ENCODE measurements around the gene HCN4.

The HCN4 gene

GRCh38 chr15:73341886-73342600, 26.7 kb downstream of the HCN4 start:
- no peak for DNase-seq

DNA sequence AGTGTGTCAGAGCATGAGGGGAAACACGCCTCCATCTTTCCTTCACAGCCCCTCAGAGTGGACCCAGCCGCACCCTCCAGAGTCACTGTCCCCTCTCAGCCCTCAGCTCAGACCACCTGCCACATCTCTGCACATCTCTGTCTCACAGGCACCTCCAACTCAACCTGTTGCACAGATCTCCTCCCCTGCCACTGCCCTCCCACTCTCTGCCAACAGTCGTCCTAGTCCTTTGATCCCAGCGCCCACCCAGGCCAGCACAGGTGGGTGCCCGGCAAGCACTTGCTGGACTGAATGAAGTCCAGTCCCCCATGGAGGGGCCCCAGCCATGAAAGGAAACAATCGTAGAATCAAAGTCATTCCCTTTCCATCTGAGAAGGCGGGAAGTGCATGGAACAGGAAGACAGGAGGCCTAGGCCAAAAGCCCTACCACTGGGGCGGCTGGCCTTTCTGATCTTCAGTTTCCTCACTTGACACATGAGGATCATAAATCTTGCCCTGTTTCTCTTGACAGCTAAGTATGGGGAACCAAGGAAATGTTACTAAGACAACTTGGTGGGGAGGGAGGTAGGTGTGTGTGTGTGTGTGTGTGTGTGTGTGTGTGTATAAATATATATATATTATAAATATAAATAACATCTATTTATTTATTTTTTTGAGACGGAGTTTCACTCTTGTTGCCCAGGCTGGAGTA, 28.1 kb downstream of the HCN4 start:
- DNase-seq, result no peak

GRCh38 chr15:73338606-73339374, 30.0 kb downstream of the HCN4 start:
- DNase-seq, result no peak

GRCh38 chr15:73338058-73338457, 30.7 kb downstream of the HCN4 start:
- DNase-seq, result no peak

DNA sequence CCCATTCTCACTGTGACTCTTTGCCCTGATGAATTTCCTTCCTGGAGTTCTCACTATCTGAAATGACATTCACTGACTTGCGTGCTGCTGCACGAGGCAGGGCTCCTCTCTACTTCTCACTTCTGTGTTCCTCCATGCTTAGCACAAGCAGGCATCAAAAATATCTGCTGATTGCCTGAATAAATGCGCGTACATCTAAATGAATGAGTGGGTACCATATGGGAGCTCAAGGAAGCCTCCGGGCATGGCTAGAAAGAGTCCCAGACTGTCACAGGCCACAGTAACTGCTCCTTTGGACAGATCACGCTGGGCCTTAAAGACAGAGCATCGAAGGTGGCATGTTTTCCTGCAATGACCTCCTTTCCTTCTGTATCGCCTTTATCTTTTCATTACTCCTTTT, 31.6 kb downstream of the HCN4 start:
- no peak for DNase-seq

- DNase-seq, result no peak
These were observed 32.0 kb downstream of the HCN4 start for GRCh38 chr15:73336756-73337155.

GRCh38 chr15:73335471-73335870, 33.3 kb downstream of the HCN4 start:
- no peak for DNase-seq

DNA sequence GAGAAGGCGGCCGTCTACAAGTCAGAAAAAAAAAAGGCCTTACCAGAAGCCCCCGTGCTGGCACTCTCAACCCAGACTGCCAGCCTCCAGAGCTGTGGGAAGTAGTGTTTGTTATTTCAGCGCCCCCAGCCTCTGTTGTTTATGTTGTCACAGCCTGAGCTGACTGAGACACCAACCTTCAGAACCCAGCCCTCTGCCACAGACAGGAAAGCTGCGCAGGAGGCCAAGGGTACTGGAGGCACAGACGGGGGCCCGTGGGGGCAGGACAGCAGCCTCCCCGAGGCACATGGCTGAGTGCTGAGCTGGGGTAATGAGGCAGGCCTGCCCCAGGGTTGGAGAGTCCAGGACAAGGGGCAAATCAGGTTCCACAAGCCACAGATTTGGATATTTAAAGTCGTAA, 33.7 kb downstream of the HCN4 start:
- DNase-seq, result no peak

GRCh38 chr15:73334086-73334485, 34.7 kb downstream of the HCN4 start:
- no peak for DNase-seq

DNA sequence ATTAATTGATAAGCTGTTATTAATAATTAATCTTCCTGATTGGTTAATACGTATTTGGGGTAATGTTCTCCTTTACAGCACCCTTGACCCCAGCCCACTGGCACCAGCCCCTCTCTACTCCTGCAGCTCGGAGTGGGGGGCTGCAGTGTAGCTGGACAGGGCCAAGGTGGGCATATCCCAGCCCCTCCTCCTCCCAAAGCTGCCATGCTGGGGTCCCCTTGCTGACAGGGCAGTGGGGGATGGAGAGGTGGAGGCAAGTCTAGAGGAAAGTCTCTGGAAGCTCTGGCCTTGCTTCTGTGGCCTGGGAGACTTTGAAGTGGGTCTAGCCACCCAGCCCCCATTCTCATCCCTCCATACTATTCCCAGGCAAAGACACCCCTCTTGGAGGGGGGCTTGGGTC, 35.8 kb downstream of the HCN4 start:
- DNase-seq, result no peak

GRCh38 chr15:73331991-73332925, 36.5 kb downstream of the HCN4 start:
- no peak for DNase-seq

GRCh38 chr15:73331501-73331900, 37.3 kb downstream of the HCN4 start:
- no peak for DNase-seq

DNA sequence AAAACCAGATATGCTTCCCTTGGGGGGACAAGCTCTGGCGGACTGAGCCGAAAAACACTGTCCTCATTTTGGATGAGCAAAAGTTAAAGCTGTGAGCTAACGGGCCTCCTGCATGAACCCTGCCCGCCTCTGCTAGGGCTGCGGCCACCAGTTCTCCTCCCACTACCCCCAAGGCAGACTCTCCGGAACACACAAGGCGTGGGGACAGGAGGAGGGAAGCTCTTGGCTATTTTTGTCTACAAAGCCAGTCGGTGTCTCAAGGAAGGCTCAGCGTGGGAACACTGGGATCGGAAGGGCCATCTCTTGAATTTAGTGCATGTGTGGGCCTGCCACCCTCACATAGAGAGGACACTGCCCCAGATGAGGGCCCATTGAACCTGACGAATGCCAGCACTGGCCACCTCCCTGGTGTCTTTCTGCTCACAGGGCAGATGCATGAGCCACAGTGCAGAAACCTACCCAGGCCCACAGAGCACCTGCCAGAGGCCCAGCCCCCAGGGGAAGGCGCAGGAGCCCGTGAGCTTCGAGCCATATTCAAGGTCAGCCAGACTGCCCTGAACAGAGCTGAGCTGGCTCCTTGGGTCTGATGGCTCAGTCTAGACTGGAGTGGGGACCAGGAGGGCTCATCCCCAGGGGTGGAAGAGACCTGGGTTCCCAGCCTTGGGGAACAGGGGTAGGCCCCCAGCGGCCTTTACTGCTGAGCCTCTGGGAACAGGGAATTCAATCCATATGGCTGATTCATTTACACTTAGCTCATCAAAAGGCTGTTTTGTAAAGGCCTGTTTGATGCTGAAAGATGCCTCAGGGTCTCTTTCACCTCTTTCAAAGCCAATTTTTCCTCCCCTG, 38.3 kb downstream of the HCN4 start:
- DNase-seq, result no peak

GRCh38 chr15:73329501-73330200, 39.1 kb downstream of the HCN4 start:
- DNase-seq, result no peak

- no peak for DNase-seq
These were observed 39.8 kb downstream of the HCN4 start for GRCh38 chr15:73328981-73329380.

GRCh38 chr15:73328149-73328820, 40.5 kb downstream of the HCN4 start:
- DNase-seq, result no peak

DNA sequence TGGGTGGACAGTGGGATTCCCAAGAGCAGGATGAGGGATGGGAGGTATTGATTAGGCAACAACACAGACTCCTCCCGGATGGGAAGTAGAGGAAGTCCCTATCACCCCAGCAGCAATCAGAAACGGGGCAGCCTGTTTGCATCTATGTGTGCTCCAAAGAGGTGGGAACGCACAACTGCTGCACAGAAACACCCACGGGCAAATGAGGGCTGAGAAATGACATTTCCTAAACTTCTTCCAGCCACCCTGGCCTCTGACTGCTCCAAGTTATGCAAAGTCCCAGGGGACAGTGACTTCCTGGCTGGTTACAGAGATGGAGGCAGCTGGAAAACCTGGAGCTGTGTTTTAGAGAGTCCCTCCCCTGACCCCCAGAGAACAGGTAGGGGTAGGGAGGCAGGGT, 42.6 kb downstream of the HCN4 start:
- DNase-seq, result no peak

DNA sequence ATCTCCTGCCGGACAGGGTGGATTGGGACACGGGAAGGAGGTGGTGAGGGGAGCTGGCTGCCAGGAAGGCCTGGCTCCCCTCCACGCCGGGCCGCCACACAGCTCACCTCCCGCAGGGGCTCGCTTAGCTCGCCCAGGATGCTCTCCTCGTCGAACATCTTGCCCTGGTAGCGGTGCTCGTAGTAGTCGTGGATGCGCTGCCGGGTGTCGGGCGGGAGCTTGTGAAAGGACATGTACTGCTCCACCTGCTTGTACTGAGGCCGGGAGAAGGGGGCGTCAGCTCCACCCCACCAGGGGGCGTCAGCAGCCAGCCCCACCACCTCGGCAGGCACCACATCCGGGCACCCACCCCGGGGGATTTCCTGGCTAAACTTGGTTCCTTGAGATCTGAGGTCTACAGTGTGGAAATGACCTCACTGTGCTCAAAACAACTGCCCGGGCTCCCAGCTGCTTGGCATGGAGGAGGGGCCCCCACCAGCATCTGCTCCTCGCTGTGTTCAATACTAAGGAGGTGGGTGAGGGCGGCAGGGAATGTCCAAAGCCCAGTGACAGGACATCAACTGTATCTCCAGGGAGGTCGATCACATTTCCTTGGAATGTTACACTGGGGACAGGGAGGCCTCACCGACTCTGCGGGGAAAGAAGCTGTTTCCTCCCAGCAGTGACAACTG, 43.4 kb downstream of the HCN4 start:
- DNase-seq, result peak; percentile 20

- no peak for DNase-seq
These were observed 44.1 kb downstream of the HCN4 start for GRCh38 chr15:73324496-73325170.
